Activated naive CD4-positive, alpha-beta T cell treated with anti-CD3 and anti-CD28 coated beads, Interleukin-2, amount 50 U/mL, for 72 hours (primary cell): ENCODE data around the gene REST. TPM values are rescaled to one million over a fixed set of nuclear protein-coding genes. Genes with fewer than 3 reads are reported as not detected.
A peak's percentile ranks its signal among the peaks of the same experiment; 100 is the strongest.
"Not testable (repeated sequence)": the region's sequence is repeated elsewhere in the genome, so short reads cannot be mapped to it uniquely, and the experiment has no call there.

Experiments
- ATAC-seq, 2 donors: fragments of 150-1000 bp; cut with Tn5 transposase; 2 replicates each; pipeline ENCODE4 v1.10.0; 2021; ENCODE audit warnings: mild to moderate bottlenecking in 2 of 2, moderate library complexity in 2 of 2
- DNase-seq, 2 donors: peaks; one replicate each; pipeline ENCODE4 v3.0.0; 2021 to 2022; ENCODE audit warnings: low spot score in 2 of 2
- H3K27ac Mint-ChIP-seq, 2 donors: one replicate each; pipeline ENCODE4 v1.8.0; 2022; ENCODE audit warnings: mild to moderate bottlenecking in 2 of 2, mixed read lengths in 2 of 2
- H3K36me3 Mint-ChIP-seq, 2 donors: one replicate each; pipeline ENCODE4 v1.8.0; 2022; ENCODE audit warnings: mixed read lengths in 2 of 2
- H3K9me3 Mint-ChIP-seq, 2 donors: one replicate each; pipeline ENCODE4 v1.8.0; 2022; ENCODE audit warnings: mixed read lengths in 2 of 2
- total RNA-seq, 2 donors: library from RNA; stranded (reverse); gene quantifications; one replicate each; pipeline ENCODE4 v1.2.3, GENCODE V29; 2022

The REST gene
- total RNA-seq, 2 donors from 2014 or later = 39.3 to 43.5 TPM

GRCh38 chr4:56902703-56903102 lies 5.0 kb upstream of the REST start:
- no peaks in the 10 kb centered on the region for H3K36me3 Mint-ChIP-seq
- H3K9me3 Mint-ChIP-seq = no peaks in the 10 kb centered on the region
- DNase-seq (no peak), ATAC-seq (no peak)
- H3K27ac Mint-ChIP-seq = no peak overlapping the region

GRCh38 chr4:56905796-56906195 lies 1.9 kb upstream of the REST start:
- Mint-ChIP-seq H3K27ac (no peak overlapping the region), H3K36me3 (peaks cover 14 to 15% of the 10 kb centered on the region in 2 donors), H3K9me3 (no peaks in the 10 kb centered on the region)
- no peak for DNase-seq
- ATAC-seq = no peak

GRCh38 chr4:56906489-56907393 lies 959 bp upstream of the REST start:
- Mint-ChIP-seq H3K9me3 (no peaks in the 10 kb centered on the region), H3K27ac (peak overlapping the region in 1 of 2 donors; percentile 24), H3K36me3 (peaks cover 19 to 25% of the 10 kb centered on the region in 2 donors)
- DNase-seq (peak in 1 of 2 donors; percentile 14), ATAC-seq (no peak)

- DNase-seq (peak; percentile 71 to 87), ATAC-seq (peak; percentile 67 to 82)
- Mint-ChIP-seq H3K27ac (peak overlapping the region; percentile 96 to 97), H3K9me3 (no peaks in the 10 kb centered on the region), H3K36me3 (peaks cover 19 to 27% of the 10 kb centered on the region in 2 donors)
Measured at GRCh38 chr4:56908206-56909085, 746 bp downstream of the REST start.

- peak; percentile 27 for ATAC-seq
- DNase-seq = peak; percentile 57 to 69
- Mint-ChIP-seq H3K9me3 (no peaks in the 10 kb centered on the region), H3K36me3 (peaks cover 19 to 27% of the 10 kb centered on the region in 2 donors), H3K27ac (peak overlapping the region; percentile 96 to 97)
Measured at GRCh38 chr4:56909086-56909894, 1.6 kb downstream of the REST start.

- H3K27ac Mint-ChIP-seq = peak overlapping the region; percentile 96 to 97
- H3K9me3 Mint-ChIP-seq = no peaks in the 10 kb centered on the region
- peaks cover 19 to 27% of the 10 kb centered on the region in 2 donors for H3K36me3 Mint-ChIP-seq
- DNase-seq (no peak), ATAC-seq (no peak)
Measured at GRCh38 chr4:56910172-56910967, 2.7 kb downstream of the REST start.

GRCh38 chr4:56914336-56914735 lies 6.6 kb downstream of the REST start:
- peak in 1 of 2 donors; percentile 45 for ATAC-seq
- Mint-ChIP-seq H3K9me3 (no peaks in the 10 kb centered on the region), H3K36me3 (peaks cover 15 to 32% of the 10 kb centered on the region in 2 donors), H3K27ac (no peak overlapping the region)
- no peak for DNase-seq

GRCh38 chr4:56914977-56915376 lies 7.3 kb downstream of the REST start:
- H3K36me3 Mint-ChIP-seq = peaks cover 10 to 27% of the 10 kb centered on the region in 2 donors
- H3K27ac Mint-ChIP-seq, DNase-seq, H3K9me3 Mint-ChIP-seq, ATAC-seq: not testable (repeated sequence)

GRCh38 chr4:56927196-56927595 lies 19.5 kb downstream of the REST start:
- no peak for ATAC-seq
- H3K36me3 Mint-ChIP-seq = peaks cover 17 to 38% of the 10 kb centered on the region in 2 donors

GRCh38 chr4:56930638-56931037 lies 22.9 kb downstream of the REST start:
- Mint-ChIP-seq H3K9me3 (no peaks in the 10 kb centered on the region), H3K27ac (peak overlapping the region in 1 of 2 donors; percentile 14), H3K36me3 (peaks cover 17 to 37% of the 10 kb centered on the region in 2 donors)
- DNase-seq (no peak), ATAC-seq (peak in 1 of 2 donors; percentile 11)

More at GRCh38 chr4:56927196-56927595, 19.5 kb downstream of the REST start:
- Mint-ChIP-seq H3K27ac (no peak overlapping the region), H3K9me3 (no peaks in the 10 kb centered on the region)
- DNase-seq = no peak

GRCh38 chr4:56931924-56932323 lies 24.2 kb downstream of the REST start:
- DNase-seq (no peak), ATAC-seq (no peak)
- no peaks in the 10 kb centered on the region for H3K9me3 Mint-ChIP-seq
- H3K27ac Mint-ChIP-seq = peak overlapping the region in 1 of 2 donors; percentile 13
- H3K36me3 Mint-ChIP-seq = peaks cover 17 to 38% of the 10 kb centered on the region in 2 donors

- H3K27ac Mint-ChIP-seq = peak overlapping the region; percentile 7 to 63
- DNase-seq = no peak
Measured at GRCh38 chr4:56937262-56937661, 29.6 kb downstream of the REST start.

GRCh38 chr4:56939826-56940225 lies 32.1 kb downstream of the REST start:
- not testable (repeated sequence) for DNase-seq, ATAC-seq, H3K9me3 Mint-ChIP-seq, H3K27ac Mint-ChIP-seq
- H3K36me3 Mint-ChIP-seq = peaks cover 0 to 16% of the 10 kb centered on the region in 2 donors

More at GRCh38 chr4:56937262-56937661, 29.6 kb downstream of the REST start:
- H3K9me3 Mint-ChIP-seq = no peaks in the 10 kb centered on the region
- peaks cover 0 to 16% of the 10 kb centered on the region in 2 donors for H3K36me3 Mint-ChIP-seq
- peak in 1 of 2 donors; percentile 39 for ATAC-seq

- H3K27ac Mint-ChIP-seq = no peak overlapping the region
- no peaks in the 10 kb centered on the region for H3K9me3 Mint-ChIP-seq
- peaks cover 0 to 13% of the 10 kb centered on the region in 2 donors for H3K36me3 Mint-ChIP-seq
- DNase-seq (no peak), ATAC-seq (no peak)
Measured at GRCh38 chr4:56940403-56940802, 32.7 kb downstream of the REST start.

- H3K36me3 Mint-ChIP-seq = peaks cover 0 to 12% of the 10 kb centered on the region in 2 donors
- H3K27ac Mint-ChIP-seq = no peak overlapping the region
- H3K9me3 Mint-ChIP-seq = no peaks in the 10 kb centered on the region
- ATAC-seq (no peak), DNase-seq (no peak)
Measured at GRCh38 chr4:56940971-56941370, 33.3 kb downstream of the REST start.
